CD14-positive monocyte (primary cell): Measurements from ENCODE around the gene KRTAP10-1. TPM values are rescaled to one million over a fixed set of nuclear protein-coding genes. Genes with fewer than 3 reads are reported as not detected.

ENCODE experiments used
- DNase-seq, 3 donors: peaks; one replicate each; pipeline ENCODE4 v3.0.0-alpha.2; 2011 to 2022
- H2AFZ ChIP-seq: 2 replicates; pipeline ENCODE4 v1.6.0; 2012; ENCODE audit warnings: mild to moderate bottlenecking, low read depth, low read length, inconsistent platforms; ENCODE audit not compliant: insufficient read depth, poor library complexity, severe bottlenecking
- H3K27ac ChIP-seq, 2 donors: 1 replicate in 1 of 2; 2 replicates in 1 of 2; pipeline ENCODE4 v1.5.1; 2012 to 2013; ENCODE audit warnings: low read length in 2 of 2, control low read depth in 1 of 2, inconsistent platforms in 1 of 2, low read depth in 1 of 2, mild to moderate bottlenecking in 1 of 2
- H3K27me3 ChIP-seq, 2 donors: one replicate each; pipeline versions ENCODE4 v1.6.0 to v1.6.1; 2011 to 2013; ENCODE audit warnings: low read length in 2 of 2; ENCODE audit not compliant: control insufficient read depth in 2 of 2, insufficient read depth in 2 of 2
- H3K36me3 ChIP-seq, 2 donors: replicated peaks in 1 of 2; 1 replicate in 1 of 2; 2 replicates in 1 of 2; pipeline versions ENCODE4 v1.5.1 to v1.6.1; 2012 to 2013; ENCODE audit warnings: low read length in 2 of 2, control low read depth in 1 of 2, inconsistent platforms in 1 of 2, mild to moderate bottlenecking in 1 of 2; ENCODE audit not compliant: insufficient read depth in 2 of 2, control insufficient read depth in 1 of 2
- H3K4me1 ChIP-seq, 2 donors: 1 replicate in 1 of 2; 2 replicates in 1 of 2; pipeline versions ENCODE4 v1.5.1 to v1.6.1; 2012 to 2013; ENCODE audit warnings: low read length in 2 of 2, control low read depth in 1 of 2, inconsistent platforms in 1 of 2, mild to moderate bottlenecking in 1 of 2, moderate library complexity in 1 of 2; ENCODE audit not compliant: insufficient read depth in 2 of 2, control insufficient read depth in 1 of 2
- H3K4me2 ChIP-seq: replicated peaks from 2 replicates; pipeline ENCODE3; 2012; ENCODE audit warnings: low read length, moderate library complexity, mild to moderate bottlenecking; ENCODE audit not compliant: poor library complexity, severe bottlenecking; ENCODE audit errors: extremely low read depth
- H3K4me3 ChIP-seq, 3 experiments: fragments of 200-600 bp in 1 of 3; sonication (generic) in 1 of 3; replicated peaks in 1 of 3; 1 replicate in 2 of 3; 2 replicates in 1 of 3; pipeline ENCODE4 v1.5.1; 2011 to 2013; ENCODE audit warnings: low read length in 3 of 3, mild to moderate bottlenecking in 3 of 3, control low read depth in 2 of 3, low read depth in 2 of 3, inconsistent platforms in 1 of 3, moderate library complexity in 1 of 3
- H3K79me2 ChIP-seq: 2 replicates; pipeline ENCODE4 v1.6.0; 2012; ENCODE audit warnings: mild to moderate bottlenecking, control low read depth, inconsistent platforms, low read length, moderate library complexity; ENCODE audit not compliant: insufficient read depth
- H3K9ac ChIP-seq: 2 replicates; pipeline ENCODE4 v1.6.0; 2017; ENCODE audit warnings: low read length, mild to moderate bottlenecking; ENCODE audit not compliant: insufficient read depth, poor library complexity, severe bottlenecking
- H3K9me3 ChIP-seq, 2 donors: replicated peaks in 1 of 2; 1 replicate in 1 of 2; 2 replicates in 1 of 2; pipeline versions ENCODE4 v1.5.1 to v1.6.1; 2012 to 2013; ENCODE audit warnings: low read length in 2 of 2, control low read depth in 1 of 2; ENCODE audit not compliant: control insufficient read depth in 1 of 2, insufficient read depth in 1 of 2
- H4K20me1 ChIP-seq: 2 replicates; pipeline ENCODE4 v1.6.0; 2012; ENCODE audit warnings: mild to moderate bottlenecking, low read length, control low read depth, moderate library complexity; ENCODE audit not compliant: insufficient read depth
- H3K27ac Mint-ChIP-seq, 7 donors: one replicate each; pipeline ENCODE4 v1.8.0; 2020; ENCODE audit warnings: mild to moderate bottlenecking in 7 of 7, mixed read lengths in 7 of 7, moderate library complexity in 6 of 7, inconsistent platforms in 2 of 7
- H3K27me3 Mint-ChIP-seq, 3 donors: one replicate each; pipeline ENCODE4 v1.8.0; 2021 to 2022; ENCODE audit warnings: low read depth in 3 of 3, mild to moderate bottlenecking in 3 of 3, mixed read lengths in 3 of 3, moderate library complexity in 3 of 3, inconsistent platforms in 1 of 3
- H3K36me3 Mint-ChIP-seq, 2 donors: one replicate each; pipeline ENCODE4 v1.8.0; 2020; ENCODE audit warnings: mixed read lengths in 2 of 2, inconsistent platforms in 1 of 2, mild to moderate bottlenecking in 1 of 2
- H3K4me1 Mint-ChIP-seq: one replicate; pipeline ENCODE4 v1.8.0; 2020; ENCODE audit warnings: mild to moderate bottlenecking, mixed read lengths
- H3K4me3 Mint-ChIP-seq, 2 donors: one replicate each; pipeline ENCODE4 v1.8.0; 2020; ENCODE audit warnings: mild to moderate bottlenecking in 2 of 2, mixed read lengths in 2 of 2, moderate library complexity in 1 of 2
- H3K9me3 Mint-ChIP-seq, 7 donors: one replicate each; pipeline ENCODE4 v1.8.0; 2020 to 2022; ENCODE audit warnings: mixed read lengths in 7 of 7, mild to moderate bottlenecking in 6 of 7, moderate library complexity in 6 of 7, inconsistent platforms in 2 of 7
- CTCF ChIP-seq: fragments of 200-600 bp; IDR thresholded peaks from one replicate; pipeline ENCODE4 v1.8.0; 2022; ENCODE audit warnings: antibody characterized with exemption, mild to moderate bottlenecking
- WGBS: methylation state at CpG from one replicate; pipeline ENCODE4 v1.1.5; 2013; ENCODE audit warnings: missing lambda C conversion rate; ENCODE audit not compliant: insufficient coverage; 5-methylcytosine and 5-hydroxymethylcytosine counted together
- intact Hi-C, 2 donors: fragments of 100-400 bp; cut with micrococcal nuclease; formaldehyde crosslinking; loops; one replicate each; pipeline versions ENCODE4 v1.15.0 to v1.15.1; 2023
- polyA plus RNA-seq, 3 donors: library from polyadenylated mRNA; depleted of rRNA in 1 of 3; unstranded in 2 of 3; stranded (reverse) in 1 of 3; fragments of 300-500 nt in 2 of 3; fragments of >200 nt in 1 of 3; fragmentation: Illumina TruSeq in 2 of 3; gene quantifications; 1 replicate in 2 of 3; 2 replicates in 1 of 3; pipeline ENCODE4 v1.2.3, GENCODE V29; 2012 to 2021

KRTAP10-1 gene
- polyA plus RNA-seq, 3 donors = not detected

- H3K27ac ChIP-seq = no peak overlapping the region
- DNase-seq = peak in 1 of 3 donors; percentile 28
- peaks cover 0 to 4% (median 0%) of the 10 kb centered on the region in 3 donors for H3K27me3 Mint-ChIP-seq
- H4K20me1 ChIP-seq = no peaks in the 10 kb centered on the region
- no peaks in the 10 kb centered on the region for H3K4me1 ChIP-seq
- no peak overlapping the region for H3K4me2 ChIP-seq
- no peaks in the 10 kb centered on the region for H3K36me3 Mint-ChIP-seq
- WGBS = 87% methylated on average over 11 of the region's 15 CpGs
- H3K9ac ChIP-seq = no peak overlapping the region
- H2AFZ ChIP-seq = no peak overlapping the region
- no peak overlapping the region for H3K4me3 ChIP-seq
- H3K36me3 ChIP-seq = no peaks in the 10 kb centered on the region
- H3K9me3 ChIP-seq = peaks cover 0 to 6% of the 10 kb centered on the region in 2 donors
- peaks cover 0 to 18% (median 4%) of the 10 kb centered on the region in 7 donors for H3K9me3 Mint-ChIP-seq
- no peaks in the 10 kb centered on the region for H3K79me2 ChIP-seq
- no peaks in the 10 kb centered on the region for H3K27me3 ChIP-seq
- intact Hi-C loops = no loop called here
- no peak overlapping the region for H3K4me3 Mint-ChIP-seq
- H3K27ac Mint-ChIP-seq = peak overlapping the region in 1 of 7 donors; percentile 1
- TF ChIP-seq CTCF = no peak
- peaks cover 3% of the 10 kb centered on the region for H3K4me1 Mint-ChIP-seq
Observed at GRCh38 chr21:44517175-44517899, 22.7 kb downstream of the KRTAP10-1 start.

- peaks cover 0 to 4% of the 10 kb centered on the region in 2 donors for H3K9me3 ChIP-seq
- DNase-seq = no peak
- H3K9me3 Mint-ChIP-seq = peaks cover 0 to 16% (median 2%) of the 10 kb centered on the region in 7 donors
- WGBS = 96% methylated on average over 9 of the region's 10 CpGs
- TF ChIP-seq CTCF = no peak
- H3K27me3 ChIP-seq = no peaks in the 10 kb centered on the region
- H3K36me3 Mint-ChIP-seq = no peaks in the 10 kb centered on the region
- peak overlapping the region in 1 of 7 donors; percentile 1 for H3K27ac Mint-ChIP-seq
- no peak overlapping the region for H3K4me3 ChIP-seq
- peaks cover 0 to 4% (median 3%) of the 10 kb centered on the region in 3 donors for H3K27me3 Mint-ChIP-seq
- H3K4me1 ChIP-seq = no peaks in the 10 kb centered on the region
- H3K4me1 Mint-ChIP-seq = peaks cover 3% of the 10 kb centered on the region
- no peak overlapping the region for H3K27ac ChIP-seq
- H3K4me3 Mint-ChIP-seq = no peak overlapping the region
- H3K79me2 ChIP-seq = no peaks in the 10 kb centered on the region
- H3K36me3 ChIP-seq = no peaks in the 10 kb centered on the region
- H3K4me2 ChIP-seq = no peak overlapping the region
- H3K9ac ChIP-seq = no peak overlapping the region
- no peak overlapping the region for H2AFZ ChIP-seq
- intact Hi-C loops = no loop called here
- H4K20me1 ChIP-seq = no peaks in the 10 kb centered on the region
Observed at GRCh38 chr21:44516828-44517174, 23.2 kb downstream of the KRTAP10-1 start.
